ENCODE data around the gene CLCN4.

- TF ChIP-seq CTCF (IDR thresholded peaks at IDR 0.05; ENCODE audit: borderline replicate concordance, extremely low read depth, low read length, poor library complexity, severe bottlenecking): no peak
- TF ChIP-seq EZH2 (IDR thresholded peaks at IDR 0.05; ENCODE audit: borderline replicate concordance, low read depth, low read length, severe bottlenecking): no peak
Observed at GRCh38 chrX:10134921-10135320, 21.9 kb upstream of the CLCN4 start.

Measured in DND-41 (cell line).